BLaER1 treated with 17β-estradiol and CSF1 and Interleukin-3, amounts not matched to agents 10 nM and 100 nM (cell line): ENCODE data around the gene MT1E.

Source experiments
- H3K27ac ChIP-seq, 11 experiments: shearing (Covaris generic); formaldehyde crosslinking; 2 replicates each; pipeline ENCODE4 v1.8.1; 2022
- H3K27me3 ChIP-seq, 11 experiments: shearing (Covaris generic); formaldehyde crosslinking; 2 replicates each; pipeline ENCODE4 v1.8.1; 2022
- H3K36me3 ChIP-seq, 11 experiments: shearing (Covaris generic); formaldehyde crosslinking; 2 replicates each; pipeline ENCODE4 v1.8.1; 2022
- H3K4me1 ChIP-seq, 10 experiments: shearing (Covaris generic); formaldehyde crosslinking; 2 replicates each; pipeline ENCODE4 v1.8.1; 2022
- H3K4me2 ChIP-seq, 11 experiments: shearing (Covaris generic); formaldehyde crosslinking; 2 replicates each; pipeline ENCODE4 v1.8.1; 2022
- H3K4me3 ChIP-seq, 10 experiments: shearing (Covaris generic); formaldehyde crosslinking; 2 replicates each; pipeline ENCODE4 v1.8.1; 2022
- H3K9ac ChIP-seq, 11 experiments: shearing (Covaris generic); formaldehyde crosslinking; 2 replicates each; pipeline ENCODE4 v1.8.1; 2022
- H3K9me3 ChIP-seq, 11 experiments: shearing (Covaris generic); formaldehyde crosslinking; replicated peaks in 1 of 11; 2 replicates each; pipeline ENCODE4 v1.8.1; 2022
- H4K20me1 ChIP-seq, 11 experiments: shearing (Covaris generic); formaldehyde crosslinking; 2 replicates each; pipeline ENCODE4 v1.8.1; 2022
- Cebpa-rat ChIP-seq, 11 experiments: shearing (Covaris generic); IDR thresholded peaks; 2 replicates each; pipeline ENCODE4 v1.8.1; 2022

The MT1E gene

DNA sequence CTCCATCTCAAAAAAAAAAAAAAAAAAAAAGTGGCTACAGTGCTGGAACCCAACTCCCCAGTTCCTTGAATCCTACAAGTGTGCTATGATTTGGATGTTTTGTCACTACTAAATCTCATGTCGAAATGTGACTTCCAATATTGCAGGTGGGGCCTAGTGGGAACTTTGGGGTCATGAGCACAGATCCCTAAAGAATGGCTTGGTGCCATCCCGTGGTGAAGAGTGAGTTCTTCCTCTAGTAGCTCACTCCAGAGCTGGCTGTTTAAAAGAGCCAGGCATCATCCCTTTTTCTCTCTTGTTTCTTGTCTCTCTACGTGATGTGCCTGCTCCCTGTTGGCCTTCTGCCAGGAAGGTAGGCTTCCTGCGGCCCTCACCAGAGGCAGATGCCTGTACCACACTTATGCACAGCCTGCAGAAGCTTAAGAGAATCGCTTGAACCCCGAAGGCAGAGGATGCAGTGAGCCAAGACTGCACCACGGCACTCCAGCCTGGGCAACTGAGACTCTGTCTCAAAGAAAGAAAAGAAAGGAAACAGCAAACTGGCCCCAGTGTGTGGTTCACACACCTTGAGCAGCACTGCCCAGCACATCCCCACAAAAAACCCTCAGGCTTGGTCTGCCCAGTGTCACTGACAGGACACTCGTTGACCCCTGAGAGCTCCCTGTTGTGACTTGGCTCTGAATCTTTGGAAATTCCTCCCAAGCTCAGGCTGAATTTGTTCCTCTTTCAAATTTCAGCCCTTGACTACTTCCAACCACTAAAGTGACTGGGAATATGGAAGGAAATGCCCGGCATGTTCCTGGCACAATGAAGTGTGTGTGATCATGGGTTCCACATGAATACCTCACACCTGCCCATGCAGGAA lies 3.1 kb downstream of the MT1E start:
- Histone ChIP-seq H4K20me1 (peaks cover 0 to 43% (median 20%) of the 10 kb centered on the region in 11 experiments; a peak in 15 of 22 replicates), H3K9ac (no peak overlapping the region), H3K27me3 (peaks cover 98 to 100% (median 99%) of the 10 kb centered on the region in 11 experiments), H3K36me3 (no peaks in the 10 kb centered on the region), H3K4me3 (no peak overlapping the region), H3K27ac (no peak overlapping the region), H3K9me3 (peaks cover 0 to 9% (median 0%) of the 10 kb centered on the region in 11 experiments; a peak in 1 of 22 replicates), H3K4me2 (no peak overlapping the region), H3K4me1 (peaks cover 8 to 25% (median 12%) of the 10 kb centered on the region in 10 experiments; a peak in 17 of 20 replicates)
- no peak for TF ChIP-seq Cebpa-rat (IDR thresholded peaks at IDR 0.05)

DNA sequence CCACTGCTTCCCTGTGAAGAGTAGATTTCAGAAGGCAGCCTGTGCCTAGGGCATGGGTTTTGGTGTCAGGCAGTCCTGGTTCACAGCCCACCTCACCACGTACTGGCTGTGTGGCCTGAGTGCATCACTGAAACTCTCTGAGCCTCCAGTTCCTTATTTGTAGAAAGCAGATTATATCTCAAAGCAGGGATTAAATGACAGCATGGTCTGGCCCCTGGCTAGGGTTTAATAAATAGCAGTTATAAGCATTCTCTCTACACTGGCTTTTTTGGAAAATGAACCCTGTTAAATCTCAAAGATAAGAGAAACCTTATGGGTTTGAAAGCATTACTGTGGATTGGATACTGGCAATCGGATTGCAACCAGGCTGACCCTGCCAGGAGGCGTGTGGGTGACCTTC lies 4.0 kb downstream of the MT1E start:
- Histone ChIP-seq H3K36me3 (no peaks in the 10 kb centered on the region), H3K4me1 (peaks cover 8 to 25% (median 12%) of the 10 kb centered on the region in 10 experiments; a peak in 17 of 20 replicates), H3K4me3 (no peak overlapping the region), H3K9ac (no peak overlapping the region), H3K27ac (no peak overlapping the region), H3K9me3 (peaks cover 0 to 9% (median 0%) of the 10 kb centered on the region in 11 experiments; a peak in 1 of 22 replicates), H3K27me3 (peaks cover 100% of the 10 kb centered on the region in 11 experiments), H4K20me1 (peaks cover 0 to 45% (median 20%) of the 10 kb centered on the region in 11 experiments; a peak in 15 of 22 replicates), H3K4me2 (no peak overlapping the region)
- no peak for TF ChIP-seq Cebpa-rat (IDR thresholded peaks at IDR 0.05)

DNA sequence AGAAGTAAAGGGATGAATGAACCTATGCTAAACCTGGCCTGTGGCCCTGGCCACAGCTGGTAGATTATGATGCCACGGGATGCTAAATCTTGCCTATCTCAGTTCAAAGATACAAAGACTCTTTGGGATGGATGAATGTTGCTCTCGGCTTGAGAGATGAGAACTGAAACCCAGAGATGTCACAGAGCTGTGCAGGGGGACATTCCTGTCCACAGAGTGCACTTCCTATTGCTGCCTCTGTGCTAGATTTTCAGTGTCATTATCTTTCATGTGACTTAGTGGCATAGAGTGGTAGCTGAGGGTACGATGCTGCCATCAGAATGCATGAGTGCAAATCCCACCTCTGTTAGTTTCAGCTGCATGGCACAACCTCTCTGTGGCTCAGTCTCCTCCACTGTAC lies 4.6 kb downstream of the MT1E start:
- Histone ChIP-seq H3K9me3 (peaks cover 0 to 5% (median under 1%) of the 10 kb centered on the region in 11 experiments; a peak in 10 of 22 replicates), H3K36me3 (no peaks in the 10 kb centered on the region), H4K20me1 (peaks cover 0 to 48% (median 26%) of the 10 kb centered on the region in 11 experiments; a peak in 15 of 22 replicates), H3K27me3 (peaks cover 100% of the 10 kb centered on the region in 11 experiments), H3K27ac (no peak overlapping the region), H3K4me2 (peak overlapping the region in 1 of 11 experiments; percentile 24; a peak in 2 of 22 replicates), H3K4me3 (no peak overlapping the region), H3K9ac (no peak overlapping the region), H3K4me1 (peaks cover 8 to 24% (median 12%) of the 10 kb centered on the region in 10 experiments; a peak in 17 of 20 replicates)
- TF ChIP-seq Cebpa-rat (IDR thresholded peaks at IDR 0.05): no peak

DNA sequence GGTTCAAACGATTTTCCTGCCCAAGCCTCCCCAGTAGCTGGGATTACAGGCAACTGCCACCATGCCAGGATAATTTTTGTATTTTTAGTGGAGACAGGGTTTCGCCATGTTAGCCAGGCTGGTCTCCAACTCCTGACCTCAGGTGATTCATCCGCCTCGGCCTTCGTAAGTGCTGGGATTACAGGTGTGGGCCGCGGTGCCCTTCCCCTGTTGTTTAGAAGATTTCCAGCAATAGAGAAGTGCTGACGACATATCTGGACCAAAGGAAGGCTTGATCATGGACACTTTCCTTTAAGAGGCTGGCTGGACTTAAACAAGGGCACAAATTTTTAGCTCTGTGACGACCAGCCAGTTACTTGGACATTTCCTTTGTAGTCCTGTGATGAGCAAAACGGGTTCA lies 5.6 kb downstream of the MT1E start:
- Histone ChIP-seq H4K20me1 (peaks cover 0 to 56% (median 31%) of the 10 kb centered on the region in 11 experiments; a peak in 15 of 22 replicates), H3K27me3 (peaks cover 100% of the 10 kb centered on the region in 11 experiments)

DNA sequence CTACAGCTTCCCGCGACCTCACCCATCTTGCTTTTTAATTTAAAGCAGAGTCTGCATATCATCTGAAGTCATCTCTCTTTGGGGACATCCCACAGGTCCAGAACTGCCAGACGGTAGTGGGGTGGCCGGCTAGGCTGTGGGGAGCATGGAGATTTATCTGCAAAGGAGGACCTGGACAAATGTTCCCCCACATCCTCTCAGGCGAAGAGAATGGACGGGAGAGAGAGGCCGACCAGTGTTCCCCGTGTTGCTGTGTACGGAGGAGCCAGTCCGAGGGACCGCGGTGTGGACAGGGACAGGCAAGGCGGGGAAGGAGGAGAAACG lies 6.2 kb downstream of the MT1E start:
- H3K4me3 ChIP-seq: peak overlapping the region in 1 of 10 experiments; percentile 18; a peak in 1 of 20 replicates
- no peak overlapping the region for H3K27ac ChIP-seq

More for the DNA sequence above, 5.6 kb downstream of the MT1E start:
- H3K36me3 ChIP-seq: no peaks in the 10 kb centered on the region
- TF ChIP-seq Cebpa-rat (IDR thresholded peaks at IDR 0.05): no peak; a peak in 1 of 22 replicates
- H3K9me3 ChIP-seq: peaks cover 0 to 11% (median 6%) of the 10 kb centered on the region in 11 experiments; a peak in 11 of 22 replicates
- no peak overlapping the region for H3K27ac ChIP-seq
- peaks cover 0 to 14% (median 4%) of the 10 kb centered on the region in 10 experiments; a peak in 5 of 20 replicates for H3K4me1 ChIP-seq
- H3K4me2 ChIP-seq: no peak overlapping the region
- H3K9ac ChIP-seq: no peak overlapping the region
- no peak overlapping the region for H3K4me3 ChIP-seq

DNA sequence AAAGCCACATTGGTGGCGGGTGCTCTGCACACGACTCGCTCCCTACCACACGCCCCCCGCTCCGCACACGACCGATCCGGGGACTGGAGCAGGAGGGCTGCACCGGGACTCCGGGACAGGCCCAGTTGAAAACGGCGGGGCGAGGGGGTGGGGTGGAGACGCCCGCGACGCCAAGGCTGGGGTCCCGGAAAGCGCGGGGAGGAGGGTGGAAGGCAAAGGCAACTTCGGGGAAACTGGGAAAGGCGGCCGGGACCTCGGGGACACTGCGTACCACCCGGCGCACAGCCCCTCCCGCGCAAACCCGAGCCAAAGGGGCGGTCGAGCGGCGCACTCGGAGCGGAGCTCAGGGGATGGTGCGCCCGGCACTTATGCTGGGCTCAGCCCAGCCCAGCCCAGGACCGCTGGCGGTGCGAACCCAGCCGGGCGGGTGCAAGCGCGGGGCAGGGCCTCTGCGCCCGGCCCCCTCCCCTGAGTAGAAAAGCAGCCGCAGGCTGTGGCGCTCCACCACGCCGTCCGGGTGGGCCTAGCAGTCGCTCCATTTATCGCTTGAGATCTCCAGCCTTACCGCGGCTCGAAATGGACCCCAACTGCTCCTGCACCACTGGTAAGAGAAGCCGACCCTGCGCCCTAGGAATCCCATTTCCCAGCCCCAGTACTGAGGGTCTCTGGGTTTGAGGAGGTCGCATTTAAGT lies 6.7 kb downstream of the MT1E start, which contains the start of gene MT1M:
Gene MT1M, plus strand, starts transcription at position 504 of the 692 bp plus-strand sequence. Its CDS starts 73 bp downstream, at position 577.
- peaks cover 0 to 63% (median 38%) of the 10 kb centered on the region in 11 experiments; a peak in 15 of 22 replicates for H4K20me1 ChIP-seq
- H3K4me3 ChIP-seq: peak within 1 kb of the TSS in 2 of 10 experiments; percentile 18; a peak in 2 of 20 replicates
- no peaks in the 10 kb centered on the region for H3K36me3 ChIP-seq
- H3K27ac ChIP-seq: no peak within 1 kb of the TSS
- peaks cover 100% of the 10 kb centered on the region in 11 experiments for H3K27me3 ChIP-seq
- peak within 1 kb of the TSS in 5 of 11 experiments; percentile 5 to 55 (median 18); a peak in 6 of 22 replicates for H3K4me2 ChIP-seq
- H3K9me3 ChIP-seq: peaks cover 0 to 11% (median 6%) of the 10 kb centered on the region in 11 experiments; a peak in 12 of 22 replicates
- H3K9ac ChIP-seq: no peak within 1 kb of the TSS
- peaks cover 0 to 14% (median 4%) of the 10 kb centered on the region in 10 experiments; a peak in 5 of 20 replicates for H3K4me1 ChIP-seq
- no peak for TF ChIP-seq Cebpa-rat (IDR thresholded peaks at IDR 0.05)

More for the DNA sequence above, 6.2 kb downstream of the MT1E start:
- H3K27me3 ChIP-seq: peaks cover 100% of the 10 kb centered on the region in 11 experiments
- peaks cover 0 to 11% (median 6%) of the 10 kb centered on the region in 11 experiments; a peak in 11 of 22 replicates for H3K9me3 ChIP-seq
- H3K4me1 ChIP-seq: peaks cover 0 to 14% (median 4%) of the 10 kb centered on the region in 10 experiments; a peak in 5 of 20 replicates
- no peak for TF ChIP-seq Cebpa-rat (IDR thresholded peaks at IDR 0.05)
- no peak overlapping the region for H3K9ac ChIP-seq
- 0 out of 22 replicates have a peak overlapping the region, but pooled peaks of 1 of the 11 experiments have one; percentile 37 for H3K4me2 ChIP-seq
- peaks cover 0 to 62% (median 37%) of the 10 kb centered on the region in 11 experiments; a peak in 15 of 22 replicates for H4K20me1 ChIP-seq
- H3K36me3 ChIP-seq: no peaks in the 10 kb centered on the region

DNA sequence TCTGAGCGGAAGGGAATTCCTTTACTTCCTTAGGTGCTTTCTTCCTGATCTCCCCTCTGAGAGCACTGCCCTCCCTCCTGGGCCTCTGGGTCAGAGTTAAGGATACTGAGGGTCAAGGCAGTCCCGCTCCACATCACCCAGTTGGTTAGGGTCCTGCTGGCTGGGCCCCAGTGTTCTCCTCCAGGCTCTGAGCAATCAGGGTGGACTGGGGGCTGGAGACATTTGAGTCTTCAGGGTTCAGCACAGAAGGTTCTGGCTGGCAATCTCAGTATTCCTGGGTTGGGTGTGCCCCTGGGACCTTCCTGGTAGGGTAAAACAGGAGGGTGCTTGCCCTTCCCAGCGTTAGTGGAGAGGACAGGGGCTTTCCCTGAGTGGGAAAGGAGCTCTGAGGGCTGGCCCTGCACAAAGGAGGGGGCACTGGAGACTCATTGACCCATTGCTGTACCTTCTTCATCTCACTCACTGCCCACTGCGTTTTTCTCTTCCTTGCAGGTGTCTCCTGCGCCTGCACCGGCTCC lies 7.3 kb downstream of the MT1E start:
- Histone ChIP-seq H3K27me3 (peaks cover 100% of the 10 kb centered on the region in 11 experiments), H3K36me3 (no peaks in the 10 kb centered on the region), H4K20me1 (peaks cover 0 to 63% (median 42%) of the 10 kb centered on the region in 11 experiments; a peak in 15 of 22 replicates), H3K9ac (no peak overlapping the region), H3K27ac (no peak overlapping the region), H3K4me2 (no peak overlapping the region; a peak in 1 of 22 replicates), H3K4me1 (peaks cover 0 to 14% (median 4%) of the 10 kb centered on the region in 10 experiments; a peak in 5 of 20 replicates), H3K9me3 (peaks cover 0 to 16% (median 7%) of the 10 kb centered on the region in 11 experiments; a peak in 16 of 22 replicates), H3K4me3 (no peak overlapping the region)
- TF ChIP-seq Cebpa-rat (IDR thresholded peaks at IDR 0.05): no peak

DNA sequence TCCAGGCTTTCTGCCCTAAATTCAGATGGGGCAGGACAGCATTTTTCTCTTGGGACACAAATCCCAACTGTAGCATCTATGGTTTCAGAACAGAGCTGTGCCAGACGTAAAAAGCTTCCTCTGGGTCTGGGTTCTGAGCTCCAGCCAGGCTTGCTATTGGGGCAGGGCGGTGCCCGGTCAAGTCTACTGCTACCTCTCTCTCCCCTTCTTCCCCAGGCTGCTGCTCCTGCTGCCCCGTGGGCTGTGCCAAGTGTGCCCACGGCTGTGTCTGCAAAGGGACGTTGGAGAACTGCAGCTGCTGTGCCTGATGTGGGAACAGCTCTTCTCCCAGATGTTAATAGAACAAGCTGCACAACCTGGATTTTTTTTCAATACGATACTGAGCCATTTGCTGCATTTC lies 8.0 kb downstream of the MT1E start:
- Histone ChIP-seq H3K4me2 (no peak overlapping the region), H3K9ac (no peak overlapping the region), H3K4me1 (peaks cover 0 to 14% (median 4%) of the 10 kb centered on the region in 10 experiments; a peak in 5 of 20 replicates), H3K27ac (no peak overlapping the region), H3K36me3 (no peaks in the 10 kb centered on the region), H3K27me3 (peaks cover 100% of the 10 kb centered on the region in 11 experiments), H4K20me1 (peaks cover 0 to 69% (median 48%) of the 10 kb centered on the region in 11 experiments; a peak in 15 of 22 replicates), H3K9me3 (peaks cover 4 to 23% (median 13%) of the 10 kb centered on the region in 11 experiments; a peak in 18 of 22 replicates), H3K4me3 (no peak overlapping the region)
- TF ChIP-seq Cebpa-rat (IDR thresholded peaks at IDR 0.05): no peak
